Inferior parietal cortex (tissue), 1 donor: ENCODE measurements around the gene IL4I1.

Experiments
- DNase-seq: peaks from one replicate; pipeline ENCODE4 v3.0.0-alpha.2; 2016; ENCODE audit errors: extremely low spot score

The IL4I1 gene

GRCh38 chr19:49851456-49852259 lies 45.0 kb downstream of the IL4I1 start:
- no peak for DNase-seq

DNA sequence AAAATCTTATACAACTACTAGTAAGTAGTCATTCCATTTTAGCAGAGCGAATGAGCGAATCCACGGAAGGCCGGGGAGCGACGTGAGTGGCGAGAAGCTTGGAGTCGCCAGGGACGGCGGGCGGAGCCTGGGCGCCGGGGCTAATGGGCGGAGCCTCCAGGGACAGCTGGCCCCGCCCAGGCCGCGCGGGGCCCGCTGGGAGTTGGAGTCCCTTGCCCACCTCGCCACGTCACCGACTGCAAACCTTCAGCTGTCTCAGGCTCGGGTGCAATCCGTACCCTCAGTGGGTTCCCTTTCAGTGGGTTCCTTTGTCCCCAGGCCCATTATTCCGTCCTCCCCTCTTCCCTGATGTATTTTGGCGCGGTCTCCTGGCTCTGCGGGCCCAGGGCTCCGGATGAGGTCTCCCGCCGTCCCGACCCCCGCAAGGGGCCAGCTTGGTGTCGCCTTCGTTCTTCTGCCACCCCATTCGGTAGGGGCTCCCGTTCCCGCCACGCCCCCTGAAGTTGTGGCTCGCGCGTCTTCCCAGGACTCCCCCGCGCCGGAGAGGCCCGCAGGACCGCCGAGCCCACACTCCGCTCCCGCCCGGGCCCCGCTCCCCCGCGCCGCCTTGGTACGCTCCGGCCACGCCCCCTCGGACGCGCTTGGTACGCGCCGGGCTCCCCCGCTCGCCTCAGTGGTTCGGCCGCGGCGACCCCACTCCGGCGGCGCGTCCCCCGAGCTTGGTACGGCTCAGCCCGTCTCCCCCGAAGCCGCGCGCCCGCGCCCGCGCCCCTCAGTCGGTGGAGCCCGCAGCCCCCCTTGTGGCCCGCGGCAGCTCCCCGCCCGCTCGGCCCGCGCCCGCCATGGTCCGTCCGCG lies 46.0 kb downstream of the IL4I1 start, which contains the start of gene PTOV1:
PTOV1 (plus strand) TSS at position 673 of the 856 bp plus-strand sequence.
- peak; percentile 94 for DNase-seq

- no peak for DNase-seq
Measured at GRCh38 chr19:49850221-49850486, 46.5 kb downstream of the IL4I1 start.

DNA sequence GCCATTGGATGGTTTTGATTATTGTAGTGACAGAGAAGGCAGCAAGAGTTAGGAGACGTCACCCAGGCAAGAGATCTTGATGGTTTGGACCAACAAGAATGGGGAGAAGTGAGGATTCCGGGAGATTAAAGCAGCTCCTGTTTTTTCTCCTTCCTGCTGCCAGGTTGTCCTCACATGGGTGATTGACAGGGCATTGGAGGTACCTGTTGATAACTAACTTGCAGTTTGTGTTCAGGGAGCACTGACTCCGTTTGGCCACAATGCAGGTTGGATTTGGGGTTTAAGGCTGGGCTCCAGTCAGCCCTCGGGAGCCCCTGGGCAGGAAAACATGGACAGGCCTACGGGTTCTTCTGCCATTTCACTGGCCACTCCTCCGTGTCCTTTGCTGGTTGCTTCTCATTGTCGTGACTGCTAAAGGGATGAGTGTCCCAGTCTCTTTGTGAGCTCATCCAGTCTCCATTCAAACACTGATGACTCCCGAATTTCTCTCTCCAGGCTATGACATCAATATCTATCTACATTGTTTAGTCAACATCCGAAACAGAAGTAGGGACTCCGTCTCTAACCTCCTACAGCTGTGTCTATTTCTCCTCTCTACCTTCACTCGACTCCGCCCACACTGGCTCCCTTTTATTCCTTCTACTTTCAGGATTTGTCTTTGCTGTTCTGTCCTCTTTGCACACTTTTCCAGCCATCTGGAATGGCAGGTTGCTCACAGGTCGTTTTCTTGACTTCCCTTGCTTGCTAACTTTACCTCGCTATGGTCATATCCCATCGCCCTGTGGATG lies 47.1 kb downstream of the IL4I1 start:
- DNase-seq = no peak

GRCh38 chr19:49848938-49849337 lies 47.7 kb downstream of the IL4I1 start:
- no peak for DNase-seq

GRCh38 chr19:49847731-49848696 lies 48.7 kb downstream of the IL4I1 start:
- no peak for DNase-seq

DNA sequence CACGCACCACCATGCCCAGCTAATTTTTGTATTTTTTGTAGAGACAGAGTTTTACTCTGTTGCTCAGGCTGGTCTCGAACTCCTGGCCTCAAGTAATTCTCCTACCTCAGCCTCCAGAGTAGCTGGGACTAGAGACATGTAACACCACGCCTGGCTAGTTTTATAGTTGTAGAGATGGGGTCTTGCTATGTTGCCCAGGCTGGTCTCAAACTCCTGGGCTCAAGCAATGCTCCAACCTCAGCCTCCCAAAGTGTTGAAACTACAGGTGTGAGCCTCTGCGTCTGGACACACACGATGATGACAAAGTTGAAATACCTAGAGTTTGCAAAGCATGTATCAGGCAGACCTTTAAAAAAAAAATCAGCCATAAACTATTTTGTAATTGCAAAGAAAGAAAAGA lies 50.3 kb downstream of the IL4I1 start:
- no peak for DNase-seq

- no peak for DNase-seq
Measured at GRCh38 chr19:49845414-49845813, 51.3 kb downstream of the IL4I1 start.

- no peak for DNase-seq
Measured at GRCh38 chr19:49844138-49845095, 52.3 kb downstream of the IL4I1 start.

- no peak for DNase-seq
Measured at GRCh38 chr19:49843265-49843664, 53.4 kb downstream of the IL4I1 start.

DNA sequence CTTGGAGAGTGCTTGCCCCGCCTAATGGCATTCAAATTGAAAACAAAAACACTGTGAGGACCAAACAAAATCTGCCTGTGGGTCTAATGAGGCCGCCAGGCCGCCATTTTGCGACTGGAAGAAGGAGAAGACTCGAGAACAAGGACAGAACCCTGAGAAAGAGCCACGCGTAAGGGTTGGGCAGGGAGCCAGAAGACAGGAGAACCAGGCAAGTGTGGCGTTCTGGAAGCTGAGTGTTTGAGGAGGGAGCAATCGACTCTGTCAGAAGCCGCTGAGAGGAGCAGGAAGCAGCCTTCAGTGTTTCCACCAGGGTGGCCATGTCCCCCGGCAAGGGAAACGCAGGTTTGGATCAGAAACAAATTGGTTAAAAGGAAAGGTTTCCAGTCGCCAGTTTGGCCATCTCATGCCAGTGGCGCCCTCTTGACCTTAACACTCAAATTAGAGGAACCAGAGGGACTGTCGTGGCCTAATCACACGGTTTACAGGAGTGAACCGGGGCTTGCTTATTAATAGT lies 55.9 kb downstream of the IL4I1 start:
- no peak for DNase-seq

DNA sequence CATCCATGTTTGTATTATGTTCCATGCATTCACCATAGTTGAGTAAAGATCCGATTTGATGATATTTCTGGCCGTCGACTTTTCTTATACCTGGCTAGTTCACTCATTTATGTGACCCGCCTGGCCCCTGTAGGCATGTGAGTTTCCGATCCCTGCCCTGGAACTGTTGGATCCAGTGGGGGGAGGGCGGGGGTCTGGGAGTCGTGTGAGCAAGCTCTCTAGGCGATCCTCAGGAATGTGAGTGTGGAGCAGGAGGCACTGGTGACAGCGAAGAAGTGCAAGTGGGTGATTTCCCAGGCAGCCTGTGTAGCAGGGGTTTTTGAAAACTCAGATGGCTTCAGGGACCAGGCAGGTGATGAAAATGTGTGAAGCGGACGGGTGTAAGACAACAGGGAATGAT lies 56.4 kb downstream of the IL4I1 start:
- DNase-seq = no peak

DNA sequence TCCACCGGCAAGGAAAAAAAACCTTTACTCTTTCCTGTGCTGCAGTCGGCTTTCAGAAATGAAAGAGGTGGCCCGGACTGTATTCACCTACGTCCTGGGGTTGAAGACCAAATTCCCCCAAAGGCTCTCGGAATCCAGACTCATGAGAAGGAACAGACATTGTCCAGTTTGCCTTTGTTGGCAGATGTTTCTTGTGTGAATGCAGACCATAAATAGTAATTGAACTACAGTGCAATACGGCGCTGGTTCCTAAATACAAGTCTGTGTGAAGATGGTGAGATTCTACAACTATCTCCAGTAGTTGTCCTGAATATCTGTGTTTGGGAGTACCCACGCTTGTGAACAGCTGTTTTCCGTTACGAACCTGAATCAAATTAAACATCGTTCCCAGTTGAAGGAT lies 57.0 kb downstream of the IL4I1 start:
- DNase-seq = no peak
